Fibroblast of lung (primary cell): Measurements from ENCODE around the gene OVCH1. TPM values are rescaled to one million over a fixed set of nuclear protein-coding genes. Genes with fewer than 3 reads are reported as not detected.
A peak's percentile ranks its signal among the peaks of the same experiment; 100 is the strongest.

Experiments used
- DNase-seq, 2 donors: peaks; one replicate each; pipeline versions ENCODE4 v3.0.0 to v3.0.0-alpha.2; 2010; ENCODE audit warnings: low read depth in 2 of 2
- H2AFZ ChIP-seq: 2 replicates; pipeline ENCODE4 v1.5.1; 2012; ENCODE audit warnings: low read length, control low read depth, inconsistent platforms
- H3K27ac ChIP-seq: 2 replicates; pipeline ENCODE4 v1.5.1; 2011; ENCODE audit warnings: low read length, control low read depth; ENCODE audit not compliant: insufficient read depth
- H3K27me3 ChIP-seq: 2 replicates; pipeline ENCODE4 v1.5.1; 2011; ENCODE audit warnings: mild to moderate bottlenecking, low read length; ENCODE audit not compliant: control insufficient read depth, insufficient read depth
- H3K36me3 ChIP-seq: 2 replicates; pipeline ENCODE4 v1.5.1; 2011; ENCODE audit warnings: low read length; ENCODE audit not compliant: control insufficient read depth, insufficient read depth
- H3K4me1 ChIP-seq: 2 replicates; pipeline ENCODE4 v1.5.1; 2011; ENCODE audit warnings: low read length; ENCODE audit not compliant: control insufficient read depth, insufficient read depth; ENCODE audit errors: extremely low read depth
- H3K4me2 ChIP-seq: 2 replicates; pipeline ENCODE4 v1.5.1; 2011; ENCODE audit warnings: low read length, control low read depth; ENCODE audit not compliant: insufficient read depth; ENCODE audit errors: extremely low read depth
- H3K4me3 ChIP-seq, 4 experiments: fragments of 200-600 bp in 1 of 4; sonication (generic) in 1 of 4; replicated peaks in 1 of 4; 2 replicates each; pipeline ENCODE4 v1.5.1; 2011 to 2016; ENCODE audit warnings: low read length in 4 of 4, low read depth in 3 of 4, mild to moderate bottlenecking in 3 of 4, control low read depth in 2 of 4, inconsistent platforms in 1 of 4, mixed read lengths in 1 of 4; ENCODE audit not compliant: insufficient read depth in 1 of 4; ENCODE audit errors: control extremely low read depth in 1 of 4
- H3K79me2 ChIP-seq: 2 replicates; pipeline ENCODE4 v1.5.1; 2012; ENCODE audit warnings: mild to moderate bottlenecking, low read length, inconsistent platforms; ENCODE audit not compliant: control insufficient read depth, insufficient read depth
- H3K9ac ChIP-seq: 2 replicates; pipeline ENCODE4 v1.5.1; 2011; ENCODE audit warnings: mild to moderate bottlenecking, low read length, control low read depth; ENCODE audit not compliant: insufficient read depth
- H3K9me3 ChIP-seq: 2 replicates; pipeline ENCODE4 v1.5.1; 2012; ENCODE audit warnings: low read depth, low read length; ENCODE audit not compliant: control insufficient read depth, insufficient read depth
- H4K20me1 ChIP-seq: 2 replicates; pipeline ENCODE4 v1.5.1; 2011; ENCODE audit warnings: low read length; ENCODE audit not compliant: control insufficient read depth, insufficient read depth; ENCODE audit errors: extremely low read depth
- EZH2 ChIP-seq: IDR thresholded peaks from 2 replicates; pipeline ENCODE4 v1.5.1; 2012; ENCODE audit warnings: low read length, control low read depth, mild to moderate bottlenecking; ENCODE audit errors: missing control alignments
- polyA plus RNA-seq, 2 donors: library from polyadenylated mRNA; depleted of rRNA in 1 of 2; stranded (reverse) in 1 of 2; unstranded in 1 of 2; fragments of >200 nt; gene quantifications; 2 replicates each; pipeline ENCODE4 v1.2.1, GENCODE V29; 2011 to 2012; ENCODE audit warnings: missing spikeins in 1 of 2
- total RNA-seq: library from RNA; depleted of rRNA; stranded (reverse); fragments of >200 nt; gene quantifications from 2 replicates; pipeline ENCODE4 v1.2.1, GENCODE V29; 2014
- TF ChIP-seq, protein P1 (sequence below), 2 donors: IDR thresholded peaks in 1 of 2; conservative IDR thresholded peaks in 1 of 2; 1 replicate in 1 of 2; 2 replicates in 1 of 2; pipeline ENCODE4 v1.5.1; 2011 to 2012; ENCODE audit warnings: low read length in 2 of 2, control low read depth in 1 of 2, inconsistent platforms in 1 of 2, low read depth in 1 of 2, mild to moderate bottlenecking in 1 of 2

Gene OVCH1
- total and polyA plus RNA-seq, 2 donors (not counting 1 experiment from before 2014, with no cell fraction given) = 0.06 to 1.2 TPM

DNA sequence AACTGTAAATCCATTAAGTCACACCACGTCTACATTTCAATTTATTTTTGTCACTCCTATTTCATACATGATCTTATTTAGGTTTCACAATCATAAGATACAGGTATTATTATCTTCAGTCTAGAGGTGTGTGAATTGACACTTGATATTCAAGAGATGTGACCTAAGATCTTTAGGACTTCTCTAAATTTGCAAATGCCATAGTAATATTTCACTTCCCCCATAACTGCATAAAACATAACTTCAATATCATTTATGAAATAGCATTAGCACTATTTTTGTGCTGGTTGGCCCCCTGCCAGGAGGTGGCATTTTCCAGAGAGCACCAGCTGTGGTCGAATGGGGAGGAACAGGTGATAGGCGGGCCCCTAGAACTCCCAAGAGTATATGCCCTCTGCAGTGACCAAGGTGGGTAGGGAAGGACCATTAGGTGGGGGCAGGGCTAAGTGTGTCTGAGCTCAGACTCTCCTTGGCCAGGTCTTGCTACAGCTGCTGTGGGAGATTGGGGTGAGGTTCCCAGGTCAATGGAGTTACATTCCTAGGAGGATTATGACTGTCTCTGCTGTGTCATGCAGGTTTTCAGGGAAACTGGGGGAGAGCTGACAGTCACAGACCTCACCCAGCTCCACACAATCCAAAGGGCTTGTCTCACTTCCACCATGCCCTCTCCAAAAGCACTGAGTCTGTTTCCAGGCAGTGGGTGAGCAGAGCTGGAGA lies 67.3 kb downstream of the OVCH1 start:
- H2AFZ ChIP-seq = no peak overlapping the region
- H3K79me2 ChIP-seq = no peaks in the 10 kb centered on the region
- TF ChIP-seq, protein P1, sequence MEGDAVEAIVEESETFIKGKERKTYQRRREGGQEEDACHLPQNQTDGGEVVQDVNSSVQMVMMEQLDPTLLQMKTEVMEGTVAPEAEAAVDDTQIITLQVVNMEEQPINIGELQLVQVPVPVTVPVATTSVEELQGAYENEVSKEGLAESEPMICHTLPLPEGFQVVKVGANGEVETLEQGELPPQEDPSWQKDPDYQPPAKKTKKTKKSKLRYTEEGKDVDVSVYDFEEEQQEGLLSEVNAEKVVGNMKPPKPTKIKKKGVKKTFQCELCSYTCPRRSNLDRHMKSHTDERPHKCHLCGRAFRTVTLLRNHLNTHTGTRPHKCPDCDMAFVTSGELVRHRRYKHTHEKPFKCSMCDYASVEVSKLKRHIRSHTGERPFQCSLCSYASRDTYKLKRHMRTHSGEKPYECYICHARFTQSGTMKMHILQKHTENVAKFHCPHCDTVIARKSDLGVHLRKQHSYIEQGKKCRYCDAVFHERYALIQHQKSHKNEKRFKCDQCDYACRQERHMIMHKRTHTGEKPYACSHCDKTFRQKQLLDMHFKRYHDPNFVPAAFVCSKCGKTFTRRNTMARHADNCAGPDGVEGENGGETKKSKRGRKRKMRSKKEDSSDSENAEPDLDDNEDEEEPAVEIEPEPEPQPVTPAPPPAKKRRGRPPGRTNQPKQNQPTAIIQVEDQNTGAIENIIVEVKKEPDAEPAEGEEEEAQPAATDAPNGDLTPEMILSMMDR (conservative IDR thresholded peaks at IDR 0.05 in 1 of 2, IDR thresholded peaks at IDR 0.05 in 1 of 2; ENCODE audit: low read depth in 1 of 2, low read length in 2 of 2) = no peak
- no peak for TF ChIP-seq EZH2
- H3K9ac ChIP-seq = no peak overlapping the region
- DNase-seq = no peak
- no peak overlapping the region for H3K27ac ChIP-seq
- no peaks in the 10 kb centered on the region for H3K36me3 ChIP-seq
- no peaks in the 10 kb centered on the region for H3K27me3 ChIP-seq
- H3K4me1 ChIP-seq = no peaks in the 10 kb centered on the region
- H3K9me3 ChIP-seq = no peaks in the 10 kb centered on the region
- no peak overlapping the region for H3K4me2 ChIP-seq
- H3K4me3 ChIP-seq = no peak overlapping the region
- H4K20me1 ChIP-seq = no peaks in the 10 kb centered on the region

DNA sequence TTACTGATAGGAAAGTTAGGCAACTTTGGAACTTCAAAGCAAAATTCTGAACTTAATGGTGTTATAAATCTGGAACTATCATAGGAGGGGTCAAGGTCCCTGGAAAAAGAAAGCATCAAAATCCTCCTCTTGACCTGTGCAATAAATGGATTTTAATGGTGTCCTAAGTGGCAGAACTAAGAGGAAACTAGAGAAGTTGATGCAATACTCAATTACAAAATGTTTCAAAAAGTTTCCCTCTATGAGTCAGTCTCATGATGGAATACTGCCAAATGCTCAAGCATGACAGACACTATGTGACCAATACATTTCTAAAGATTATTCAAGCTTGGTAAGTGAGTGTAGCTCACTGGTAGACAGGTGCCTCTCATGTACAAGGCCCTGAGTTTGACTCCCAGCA lies 68.9 kb downstream of the OVCH1 start:
- Histone ChIP-seq H3K79me2 (no peaks in the 10 kb centered on the region), H2AFZ (no peak overlapping the region), H3K27me3 (no peaks in the 10 kb centered on the region), H3K4me2 (no peak overlapping the region), H3K27ac (no peak overlapping the region), H3K9me3 (no peaks in the 10 kb centered on the region), H3K36me3 (no peaks in the 10 kb centered on the region), H4K20me1 (no peaks in the 10 kb centered on the region), H3K9ac (no peak overlapping the region), H3K4me1 (no peaks in the 10 kb centered on the region), H3K4me3 (no peak overlapping the region)
- no peak for TF ChIP-seq EZH2
- TF ChIP-seq, protein P1 (conservative IDR thresholded peaks at IDR 0.05 in 1 of 2, IDR thresholded peaks at IDR 0.05 in 1 of 2; ENCODE audit: low read depth in 1 of 2, low read length in 2 of 2) = no peak
- DNase-seq = peak; percentile 60 to 95

DNA sequence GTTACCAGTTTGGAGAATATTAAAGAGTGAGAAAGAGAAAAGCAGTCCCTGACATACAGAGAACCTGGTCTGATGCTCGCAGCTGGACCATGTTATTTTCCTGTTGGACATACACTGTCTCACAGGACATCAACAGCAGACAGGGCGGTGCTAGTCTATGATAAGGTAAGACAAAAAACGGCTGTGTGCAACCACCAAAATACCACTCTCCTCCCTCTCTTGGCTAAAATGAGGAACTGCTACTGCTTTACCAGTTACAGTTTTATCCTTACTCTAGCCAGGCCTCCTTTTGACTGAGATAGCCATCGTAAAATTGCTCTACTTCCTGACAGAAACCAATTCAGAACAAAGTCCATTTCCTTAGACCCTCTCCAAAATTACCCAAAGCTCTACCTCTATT lies 69.5 kb downstream of the OVCH1 start:
- no peak for DNase-seq
- Histone ChIP-seq H3K27ac (no peak overlapping the region), H3K79me2 (no peaks in the 10 kb centered on the region), H3K4me1 (no peaks in the 10 kb centered on the region), H3K27me3 (no peaks in the 10 kb centered on the region), H3K4me3 (no peak overlapping the region), H4K20me1 (no peaks in the 10 kb centered on the region), H3K36me3 (no peaks in the 10 kb centered on the region), H2AFZ (no peak overlapping the region), H3K4me2 (no peak overlapping the region), H3K9me3 (no peaks in the 10 kb centered on the region), H3K9ac (no peak overlapping the region)
- TF ChIP-seq, protein P1 (conservative IDR thresholded peaks at IDR 0.05 in 1 of 2, IDR thresholded peaks at IDR 0.05 in 1 of 2; ENCODE audit: low read depth in 1 of 2, low read length in 2 of 2) = no peak
- TF ChIP-seq EZH2 = no peak
